Upper lobe of left lung (tissue), 6 donors: ENCODE data around the gene ADAMTS13. TPM values are rescaled to one million over a fixed set of nuclear protein-coding genes. Genes with fewer than 3 reads are reported as not detected.

Experiments used
- ATAC-seq, 2 donors: fragments of 200-7000 bp; cut with Tn5 transposase; one replicate each; pipeline ENCODE4 v1.9.1; 2022; ENCODE audit warnings: mild to moderate bottlenecking in 2 of 2, moderate library complexity in 2 of 2; ENCODE audit not compliant: low FRiP score in 2 of 2
- DNase-seq, 2 donors: peaks; one replicate each; pipeline ENCODE4 v3.0.0-alpha.2; 2019 to 2020
- H3K27ac ChIP-seq, 4 donors: fragments of 200-600 bp; sonication (generic); one replicate each; pipeline ENCODE4 v1.5.1; 2016 to 2019
- H3K27me3 ChIP-seq, 4 donors: fragments of 200-600 bp; sonication (generic); one replicate each; pipeline ENCODE4 v1.5.1; 2017 to 2019
- H3K36me3 ChIP-seq, 4 donors: fragments of 200-600 bp; sonication (generic); one replicate each; pipeline ENCODE4 v1.5.1; 2016 to 2019
- H3K4me1 ChIP-seq, 4 donors: fragments of 200-600 bp; sonication (generic); one replicate each; pipeline ENCODE4 v1.5.1; 2018 to 2019
- H3K4me3 ChIP-seq, 4 donors: fragments of 200-600 bp; sonication (generic); one replicate each; pipeline ENCODE4 v1.5.1; 2017 to 2019; ENCODE audit warnings: mild to moderate bottlenecking in 2 of 4, moderate library complexity in 1 of 4
- H3K9me3 ChIP-seq, 4 donors: fragments of 200-600 bp; sonication (generic); one replicate each; pipeline ENCODE4 v1.5.1; 2018 to 2019
- EP300 ChIP-seq, 4 donors: sonication (generic); formaldehyde crosslinking; IDR thresholded peaks; one replicate each; pipeline ENCODE4 v1.5.1; 2017; ENCODE audit warnings: antibody characterized with exemption in 4 of 4, control low read depth in 2 of 4
- POLR2A ChIP-seq, 4 donors: fragments of 450-650 bp; IDR thresholded peaks; one replicate each; pipeline ENCODE4 v1.5.1; 2016 to 2017; ENCODE audit warnings: antibody characterized with exemption in 4 of 4, mild to moderate bottlenecking in 2 of 4
- POLR2AphosphoS5 ChIP-seq, 2 donors: sonication (generic); formaldehyde crosslinking; IDR thresholded peaks; one replicate each; pipeline ENCODE4 v1.5.1; 2017; ENCODE audit warnings: antibody characterized with exemption in 2 of 2
- WGBS, 2 donors: methylation state at CpG; one replicate each; pipeline ENCODE4 v1.1.5; 2017 to 2018; 5-methylcytosine and 5-hydroxymethylcytosine counted together
- total RNA-seq, 6 donors: library from RNA; depleted of rRNA in 4 of 6; stranded (reverse); fragments of >200 nt in 4 of 6; gene quantifications; one replicate each; pipeline versions ENCODE4 v1.1.0 to v1.2.1, GENCODE V29; 2016 to 2021
- TF ChIP-seq, protein P1 (sequence below), 6 experiments: fragments of 450-650 bp in 4 of 6; fragments of 200-600 bp in 2 of 6; sonication (generic) in 2 of 6; IDR thresholded peaks; one replicate each; pipeline ENCODE4 v1.5.1; 2016 to 2019; ENCODE audit warnings: antibody characterized with exemption in 6 of 6
- donor health status: DM: no; HTN: no; CAD: no; lungs with moderate emphysema.
- donor health status: DM: no; HTN: yes; CAD: no; lungs with severe emphysema.

Gene ADAMTS13
- total RNA-seq, 6 donors from 2014 or later: 1.4 to 9.4 (median 2.5) TPM

GRCh38 chr9:133459476-133460404 lies 37.6 kb downstream of the ADAMTS13 start, which contains the start of gene CACFD1:
TSS of gene CACFD1 (plus strand) at chr9:133459978. CDS start at chr9:133460067, 89 bp downstream.
- TF ChIP-seq POLR2A (IDR thresholded peaks at IDR 0.05) (peak; percentile 51 to 89 (median 70)), POLR2AphosphoS5 (IDR thresholded peaks at IDR 0.05) (peak; percentile 71), EP300 (IDR thresholded peaks at IDR 0.05) (no peak)
- TF ChIP-seq, protein P1, sequence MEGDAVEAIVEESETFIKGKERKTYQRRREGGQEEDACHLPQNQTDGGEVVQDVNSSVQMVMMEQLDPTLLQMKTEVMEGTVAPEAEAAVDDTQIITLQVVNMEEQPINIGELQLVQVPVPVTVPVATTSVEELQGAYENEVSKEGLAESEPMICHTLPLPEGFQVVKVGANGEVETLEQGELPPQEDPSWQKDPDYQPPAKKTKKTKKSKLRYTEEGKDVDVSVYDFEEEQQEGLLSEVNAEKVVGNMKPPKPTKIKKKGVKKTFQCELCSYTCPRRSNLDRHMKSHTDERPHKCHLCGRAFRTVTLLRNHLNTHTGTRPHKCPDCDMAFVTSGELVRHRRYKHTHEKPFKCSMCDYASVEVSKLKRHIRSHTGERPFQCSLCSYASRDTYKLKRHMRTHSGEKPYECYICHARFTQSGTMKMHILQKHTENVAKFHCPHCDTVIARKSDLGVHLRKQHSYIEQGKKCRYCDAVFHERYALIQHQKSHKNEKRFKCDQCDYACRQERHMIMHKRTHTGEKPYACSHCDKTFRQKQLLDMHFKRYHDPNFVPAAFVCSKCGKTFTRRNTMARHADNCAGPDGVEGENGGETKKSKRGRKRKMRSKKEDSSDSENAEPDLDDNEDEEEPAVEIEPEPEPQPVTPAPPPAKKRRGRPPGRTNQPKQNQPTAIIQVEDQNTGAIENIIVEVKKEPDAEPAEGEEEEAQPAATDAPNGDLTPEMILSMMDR (IDR thresholded peaks at IDR 0.05): peak in 1 of 6 experiments; percentile 17
- peak; percentile 93 to 95 for ATAC-seq
- WGBS, 2 donors: 0% methylated on average over 1 to 29 of the region's 86 CpGs
- peak within 1 kb of the TSS; percentile 91 to 96 (median 94) for H3K27ac ChIP-seq
- H3K4me3 ChIP-seq: peak within 1 kb of the TSS; percentile 78 to 89 (median 86)
- DNase-seq: peak; percentile 98
- no peaks in the 10 kb centered on the region for H3K36me3 ChIP-seq
- no peaks in the 10 kb centered on the region for H3K9me3 ChIP-seq
- no peaks in the 10 kb centered on the region for H3K27me3 ChIP-seq
- peaks cover 17 to 46% (median 28%) of the 10 kb centered on the region in 4 donors for H3K4me1 ChIP-seq

DNA sequence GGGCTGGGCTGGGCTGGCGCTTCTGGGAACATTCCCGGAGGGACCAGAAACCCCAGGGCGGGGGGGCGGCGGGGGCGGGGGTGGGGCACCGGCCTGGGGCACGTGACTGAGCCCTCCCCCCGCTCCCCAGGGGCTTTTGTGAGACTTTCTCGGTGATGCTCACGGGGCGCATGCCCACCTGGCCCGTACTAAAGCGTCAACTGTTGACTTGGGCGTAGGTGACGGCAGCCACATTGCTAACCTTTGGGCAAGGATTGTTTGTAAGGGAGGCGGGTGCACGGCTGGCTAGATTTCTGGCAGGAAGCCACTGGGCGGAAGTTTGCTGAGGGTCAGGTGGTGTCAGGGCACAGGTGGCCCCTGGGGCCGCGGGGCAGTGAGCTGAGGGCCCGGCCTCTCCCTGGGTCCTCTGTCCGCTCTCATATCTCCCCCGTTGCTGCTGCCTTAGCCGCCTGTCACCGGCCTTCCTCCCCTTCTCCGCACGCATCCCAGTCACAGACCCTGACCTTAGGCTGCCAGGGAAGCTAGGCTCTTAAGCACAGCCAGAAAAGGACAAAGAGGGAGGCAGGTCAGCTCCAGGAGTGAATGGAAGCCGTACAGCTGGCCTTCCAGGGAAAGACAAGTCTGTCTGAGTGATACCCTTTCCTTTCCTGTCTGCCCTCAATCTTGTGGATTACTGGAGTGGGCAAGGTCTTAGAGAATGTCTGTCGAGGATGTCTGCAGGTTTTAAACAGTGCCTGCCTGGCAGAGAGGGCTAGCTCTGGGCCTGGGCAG lies 38.4 kb downstream of the ADAMTS13 start:
- H3K27ac ChIP-seq: peak overlapping the region; percentile 91 to 96 (median 94)
- 12 to 38% methylated on average over 5 to 27 of the region's 30 CpGs for WGBS, 2 donors
- H3K27me3 ChIP-seq: no peaks in the 10 kb centered on the region
- peak overlapping the region; percentile 78 to 89 (median 86) for H3K4me3 ChIP-seq
- no peaks in the 10 kb centered on the region for H3K9me3 ChIP-seq
- ATAC-seq (peak in 1 of 2 donors; percentile 27), DNase-seq (peak; percentile 72 to 83)
- TF ChIP-seq POLR2AphosphoS5 (IDR thresholded peaks at IDR 0.05): peak; percentile 42 to 44
- TF ChIP-seq, protein P1 (IDR thresholded peaks at IDR 0.05): no peak
- TF ChIP-seq EP300 (IDR thresholded peaks at IDR 0.05): no peak
- peak in 2 of 4 donors; percentile 32 to 41 for TF ChIP-seq POLR2A (IDR thresholded peaks at IDR 0.05)
- H3K4me1 ChIP-seq: peaks cover 17 to 53% (median 33%) of the 10 kb centered on the region in 4 donors
- peaks cover 0 to 7% (median 5%) of the 10 kb centered on the region in 4 donors for H3K36me3 ChIP-seq

DNA sequence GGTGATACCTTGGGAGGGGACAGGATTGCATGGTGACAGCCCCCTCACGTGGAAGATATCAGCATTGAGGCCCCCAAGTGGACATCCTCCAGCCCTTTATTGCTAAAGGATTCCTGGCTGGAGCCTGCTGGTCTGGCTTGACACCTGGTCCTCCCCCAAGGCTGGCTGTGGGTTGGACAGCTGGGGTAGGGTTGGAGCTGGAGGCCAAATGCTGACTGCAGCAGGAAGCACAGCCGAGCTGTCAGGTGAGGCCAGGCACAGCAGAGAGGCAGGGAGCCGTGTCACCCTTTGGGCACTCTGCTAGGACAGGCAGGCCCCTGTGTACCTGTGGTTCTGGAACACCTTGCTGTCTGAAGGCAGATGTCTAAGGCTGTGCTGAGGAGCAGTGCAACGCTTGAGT lies 39.8 kb downstream of the ADAMTS13 start:
- no peak overlapping the region for H3K27ac ChIP-seq
- no peak overlapping the region for H3K4me3 ChIP-seq
- WGBS, 2 donors: 69% methylated on average over 4 of the region's 4 CpGs; no CpG with 5 or more reads in 1 of the 2 donors
- TF ChIP-seq, protein P1 (IDR thresholded peaks at IDR 0.05): no peak
- TF ChIP-seq EP300 (IDR thresholded peaks at IDR 0.05) (no peak), POLR2A (IDR thresholded peaks at IDR 0.05) (no peak), POLR2AphosphoS5 (IDR thresholded peaks at IDR 0.05) (no peak)
- no peaks in the 10 kb centered on the region for H3K27me3 ChIP-seq
- no peak for ATAC-seq
- H3K4me1 ChIP-seq: peaks cover 17 to 53% (median 33%) of the 10 kb centered on the region in 4 donors
- no peak for DNase-seq
- peaks cover 0 to 13% (median 9%) of the 10 kb centered on the region in 4 donors for H3K36me3 ChIP-seq
- H3K9me3 ChIP-seq: no peaks in the 10 kb centered on the region

DNA sequence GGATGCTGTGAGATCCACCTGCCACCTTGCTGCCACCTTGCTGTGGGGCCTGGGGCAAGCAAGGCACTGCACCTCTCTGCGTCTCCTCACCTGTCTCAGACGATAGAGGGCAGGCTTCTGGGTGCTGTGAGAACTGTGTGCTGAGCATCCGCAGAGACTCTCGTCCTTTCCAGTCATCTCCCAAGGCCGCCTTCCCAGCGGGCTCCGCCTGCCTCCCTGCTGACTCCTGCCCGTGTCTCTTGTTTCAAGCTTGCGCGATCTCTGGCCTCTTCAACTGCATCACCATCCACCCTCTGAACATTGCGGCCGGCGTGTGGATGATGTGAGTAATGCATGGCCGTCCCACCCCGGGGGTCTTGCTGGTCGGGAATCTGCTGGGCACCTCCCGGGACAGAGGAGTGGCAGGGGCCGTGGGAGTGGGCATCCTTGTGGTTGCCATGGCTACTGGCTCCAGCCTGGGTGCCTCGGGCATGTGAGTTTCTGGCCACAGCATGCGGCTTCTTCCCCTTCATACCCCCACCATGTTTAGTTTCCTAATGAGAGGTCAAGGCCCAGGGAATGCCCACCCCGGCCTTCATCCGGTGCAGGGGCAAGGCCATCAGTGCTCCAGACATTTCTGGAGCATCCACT lies 41.2 kb downstream of the ADAMTS13 start:
- TF ChIP-seq EP300 (IDR thresholded peaks at IDR 0.05) (no peak), POLR2A (IDR thresholded peaks at IDR 0.05) (no peak), POLR2AphosphoS5 (IDR thresholded peaks at IDR 0.05) (no peak)
- TF ChIP-seq, protein P1 (IDR thresholded peaks at IDR 0.05): no peak
- peaks cover 0 to 16% (median 10%) of the 10 kb centered on the region in 4 donors for H3K36me3 ChIP-seq
- ATAC-seq (no peak), DNase-seq (peak in 1 of 2 donors; percentile 82)
- no peak overlapping the region for H3K4me3 ChIP-seq
- 91 to 95% methylated on average over 21 to 22 of the region's 22 CpGs for WGBS, 2 donors
- H3K9me3 ChIP-seq: no peaks in the 10 kb centered on the region
- H3K27ac ChIP-seq: peak overlapping the region in 1 of 4 donors; percentile 23
- peaks cover 17 to 53% (median 33%) of the 10 kb centered on the region in 4 donors for H3K4me1 ChIP-seq
- H3K27me3 ChIP-seq: no peaks in the 10 kb centered on the region
